GM12878 (cell line): ENCODE results near the gene EEF1AKMT3.
"Not testable (repeated sequence)": the region's sequence is repeated elsewhere in the genome, so short reads cannot be mapped to it uniquely, and the experiment has no call there.

Experiments used
- BCLAF1 ChIP-seq: fragments of 450-650 bp; IDR thresholded peaks from 2 replicates; pipeline ENCODE4 v1.6.1; 2017; ENCODE audit warnings: antibody characterized with exemption, mild to moderate bottlenecking, moderate library complexity
- CREB1 ChIP-seq: IDR thresholded peaks from 2 replicates; pipeline ENCODE4 v1.6.1; 2012; ENCODE audit warnings: low read depth, mild to moderate bottlenecking, inconsistent platforms
- EP300 ChIP-seq, 2 experiments: fragments of 150-350 bp in 1 of 2; IDR thresholded peaks; 2 replicates each; pipeline ENCODE4 v1.6.1; 2011 to 2012; ENCODE audit warnings: low read depth in 2 of 2, low read length in 2 of 2, borderline replicate concordance in 1 of 2, improper control_type of control experiment in 1 of 2, inconsistent platforms in 1 of 2; ENCODE audit not compliant: control insufficient read depth in 1 of 2
- RBBP5 ChIP-seq: fragments of 200-600 bp; sonication (generic); conservative IDR thresholded peaks from 2 replicates; pipeline ENCODE4 v1.6.1; 2016
- SREBF2 ChIP-seq: IDR thresholded peaks from 2 replicates; pipeline ENCODE4 v1.6.1; 2012; ENCODE audit warnings: mild to moderate bottlenecking, low read length
- TAF1 ChIP-seq: IDR thresholded peaks from 2 replicates; pipeline ENCODE4 v1.6.1; 2011; ENCODE audit warnings: mild to moderate bottlenecking, low read depth, low read length, borderline replicate concordance
- TCF12 ChIP-seq: IDR thresholded peaks from 2 replicates; pipeline ENCODE4 v1.6.1; 2011; ENCODE audit warnings: low read depth, mild to moderate bottlenecking, low read length
- USF2 ChIP-seq: IDR thresholded peaks from 2 replicates; pipeline ENCODE4 v1.6.1; 2011; ENCODE audit warnings: low read depth, low read length, improper control_type of control experiment, borderline replicate concordance

DNA sequence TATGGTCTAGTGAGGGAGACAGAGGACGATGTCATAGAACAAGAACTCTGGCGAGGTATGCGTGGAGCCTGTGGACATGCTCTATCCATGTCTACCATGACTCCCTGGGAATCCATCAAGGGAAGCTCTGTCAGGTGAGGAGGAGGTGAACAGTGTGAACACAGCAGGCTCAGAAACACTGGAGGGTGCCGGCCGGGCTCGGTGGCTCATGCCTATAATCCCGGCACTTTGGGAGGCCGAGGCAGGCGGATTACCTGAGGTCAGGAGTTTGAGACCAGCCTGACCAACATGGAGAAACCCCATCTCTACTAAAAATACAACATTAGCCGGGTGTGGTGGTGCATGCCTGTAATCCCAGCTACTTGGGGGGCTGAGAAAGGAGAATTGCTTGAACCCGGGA lies 2.2 kb downstream of the EEF1AKMT3 start:
- TF ChIP-seq TCF12; BCLAF1; RBBP5; USF2; TAF1; CREB1; SREBF2; EP300 (IDR thresholded peaks at IDR 0.05; ENCODE audit: borderline replicate concordance in 1 of 2, control insufficient read depth in 1 of 2, low read depth in 2 of 2, low read length in 2 of 2): not testable (repeated sequence)
